ENCODE data around the gene PRSS3.
"Not testable (repeated sequence)": the region's sequence is repeated elsewhere in the genome, so short reads cannot be mapped to it uniquely, and the experiment has no call there.

The PRSS3 gene

DNA sequence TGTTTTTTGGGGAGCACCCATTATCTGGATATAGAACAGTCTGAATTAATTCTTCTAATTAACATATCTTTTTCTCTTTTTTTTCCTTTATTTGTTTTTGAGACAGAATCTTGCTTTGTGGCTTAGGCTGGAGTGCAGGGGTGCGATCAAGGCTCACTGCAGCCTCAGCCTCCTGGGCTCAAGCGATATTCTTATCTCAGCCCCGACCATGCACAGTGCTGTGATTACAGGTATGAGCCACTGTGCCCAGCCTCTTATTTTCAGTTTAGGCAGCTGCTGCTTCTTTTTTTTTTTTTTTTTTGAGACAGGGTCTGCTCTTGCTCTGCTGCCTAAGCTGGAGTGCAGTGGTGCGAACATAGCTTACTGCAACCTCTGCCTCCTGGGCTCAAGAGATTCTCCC, 41.8 kb downstream of the PRSS3 start:
- no peak overlapping the region for H3K4me3 ChIP-seq (ENCODE audit: low read depth, low read length)
- no peak for DNase-seq (ENCODE audit: low read depth)
- TF ChIP-seq, protein P1, sequence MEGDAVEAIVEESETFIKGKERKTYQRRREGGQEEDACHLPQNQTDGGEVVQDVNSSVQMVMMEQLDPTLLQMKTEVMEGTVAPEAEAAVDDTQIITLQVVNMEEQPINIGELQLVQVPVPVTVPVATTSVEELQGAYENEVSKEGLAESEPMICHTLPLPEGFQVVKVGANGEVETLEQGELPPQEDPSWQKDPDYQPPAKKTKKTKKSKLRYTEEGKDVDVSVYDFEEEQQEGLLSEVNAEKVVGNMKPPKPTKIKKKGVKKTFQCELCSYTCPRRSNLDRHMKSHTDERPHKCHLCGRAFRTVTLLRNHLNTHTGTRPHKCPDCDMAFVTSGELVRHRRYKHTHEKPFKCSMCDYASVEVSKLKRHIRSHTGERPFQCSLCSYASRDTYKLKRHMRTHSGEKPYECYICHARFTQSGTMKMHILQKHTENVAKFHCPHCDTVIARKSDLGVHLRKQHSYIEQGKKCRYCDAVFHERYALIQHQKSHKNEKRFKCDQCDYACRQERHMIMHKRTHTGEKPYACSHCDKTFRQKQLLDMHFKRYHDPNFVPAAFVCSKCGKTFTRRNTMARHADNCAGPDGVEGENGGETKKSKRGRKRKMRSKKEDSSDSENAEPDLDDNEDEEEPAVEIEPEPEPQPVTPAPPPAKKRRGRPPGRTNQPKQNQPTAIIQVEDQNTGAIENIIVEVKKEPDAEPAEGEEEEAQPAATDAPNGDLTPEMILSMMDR (IDR thresholded peaks at IDR 0.05; ENCODE audit: insufficient read depth, low read depth, low read length, missing control alignments) = no peak

DNA sequence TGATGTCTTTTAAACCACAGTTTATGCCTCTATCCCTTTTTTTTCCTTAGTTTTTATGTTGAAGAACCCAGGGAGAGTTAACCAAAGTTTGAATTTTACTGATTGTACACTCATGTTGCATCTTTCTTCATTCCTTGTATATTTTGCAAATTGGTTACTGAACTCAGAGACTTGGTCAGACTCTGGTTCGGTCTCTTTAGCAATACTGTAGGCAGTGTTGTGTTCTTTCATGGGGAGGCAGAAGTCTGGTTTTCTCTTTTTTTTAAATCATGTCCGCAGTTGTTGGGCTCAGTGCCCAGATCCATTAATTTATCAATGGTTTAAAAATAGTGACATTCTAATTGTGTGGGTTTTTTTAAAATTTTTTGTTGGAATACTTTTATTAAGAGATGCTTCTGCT, 45.0 kb downstream of the PRSS3 start:
- no peak overlapping the region for H3K4me3 ChIP-seq (ENCODE audit: low read depth, low read length)
- DNase-seq (ENCODE audit: low read depth) = no peak
- TF ChIP-seq, protein P1 (IDR thresholded peaks at IDR 0.05; ENCODE audit: insufficient read depth, low read depth, low read length, missing control alignments) = no peak

DNA sequence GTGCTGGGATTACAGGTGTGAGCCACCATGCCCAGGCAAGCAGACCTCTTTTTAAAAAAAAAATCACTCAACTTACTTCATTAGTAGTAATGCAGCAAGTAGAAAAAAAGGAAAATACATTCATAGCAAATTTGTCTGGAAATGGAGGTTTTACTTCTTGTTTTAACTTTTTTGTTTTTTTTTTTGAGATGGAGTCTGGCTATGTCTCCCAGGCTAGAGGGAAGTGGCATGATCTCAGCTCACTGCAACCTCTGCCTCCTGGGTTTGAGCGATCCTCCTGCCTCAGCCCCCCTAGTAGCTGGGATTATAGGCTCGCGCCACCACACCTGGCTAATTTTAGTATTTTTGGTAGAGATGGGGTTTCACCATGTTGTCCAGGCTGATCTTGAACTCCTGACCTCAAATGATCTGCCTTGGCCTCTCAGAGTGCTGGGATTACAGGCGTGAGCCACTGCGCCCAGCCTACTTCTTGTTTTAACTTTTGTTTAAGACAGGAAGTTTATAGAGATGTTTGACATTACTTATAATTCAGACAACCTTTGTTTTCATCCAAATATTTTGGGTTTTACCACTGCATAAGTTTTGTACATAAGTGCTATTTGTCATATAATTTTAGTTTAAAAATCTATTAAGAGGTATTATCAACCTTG, 48.1 kb downstream of the PRSS3 start:
- DNase-seq (ENCODE audit: low read depth) = no peak
- H3K4me3 ChIP-seq (ENCODE audit: low read depth, low read length) = no peak overlapping the region
- TF ChIP-seq, protein P1 (IDR thresholded peaks at IDR 0.05; ENCODE audit: insufficient read depth, low read depth, low read length, missing control alignments) = no peak

DNA sequence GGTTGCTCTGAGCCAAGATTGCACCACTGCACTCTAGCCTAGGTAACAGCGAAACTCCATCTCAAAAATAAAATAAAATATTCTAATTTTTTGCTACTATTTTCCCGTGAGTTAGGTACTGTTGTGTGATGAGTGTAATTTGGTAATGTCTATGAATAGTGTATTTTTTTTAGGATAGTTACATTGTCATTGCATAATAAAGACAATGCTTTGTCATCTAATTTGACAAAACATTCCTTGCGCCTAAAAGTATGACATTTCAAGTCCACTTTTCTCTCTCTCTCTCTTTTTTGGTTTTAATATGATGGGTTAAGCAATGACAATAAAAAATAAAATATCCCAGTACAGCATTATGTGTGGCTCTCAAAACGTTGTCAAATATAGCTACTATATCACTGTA, 50.9 kb downstream of the PRSS3 start:
- DNase-seq (ENCODE audit: low read depth) = no peak
- no peak overlapping the region for H3K4me3 ChIP-seq (ENCODE audit: low read depth, low read length)
- TF ChIP-seq, protein P1 (IDR thresholded peaks at IDR 0.05; ENCODE audit: insufficient read depth, low read depth, low read length, missing control alignments) = no peak

DNA sequence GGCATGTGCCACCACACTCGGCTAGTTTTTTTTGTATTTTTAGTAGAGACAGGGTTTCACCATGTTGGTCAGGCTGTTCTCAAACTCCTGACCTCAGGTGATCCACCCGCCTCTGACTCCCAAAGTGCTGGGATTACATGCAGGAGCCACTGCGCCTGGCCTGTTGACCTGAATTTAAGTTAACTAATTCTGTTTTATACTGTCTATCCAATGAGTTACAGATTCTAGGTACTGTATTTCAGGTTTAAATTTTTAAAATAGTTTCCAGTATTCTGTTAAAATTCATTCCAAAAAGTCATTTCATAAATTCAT, 52.5 kb downstream of the PRSS3 start:
- DNase-seq (ENCODE audit: low read depth); H3K4me3 ChIP-seq (ENCODE audit: low read depth, low read length): not testable (repeated sequence)
